Medulla oblongata (tissue), 1 donor: Measurements from ENCODE around the gene MPIG6B.
"Not testable (repeated sequence)": the region's sequence is repeated elsewhere in the genome, so short reads cannot be mapped to it uniquely, and the experiment has no call there.

Experiments used
- DNase-seq: peaks from one replicate; pipeline ENCODE4 v3.0.0-alpha.2; 2015; ENCODE audit errors: extremely low spot score

The MPIG6B gene

DNA sequence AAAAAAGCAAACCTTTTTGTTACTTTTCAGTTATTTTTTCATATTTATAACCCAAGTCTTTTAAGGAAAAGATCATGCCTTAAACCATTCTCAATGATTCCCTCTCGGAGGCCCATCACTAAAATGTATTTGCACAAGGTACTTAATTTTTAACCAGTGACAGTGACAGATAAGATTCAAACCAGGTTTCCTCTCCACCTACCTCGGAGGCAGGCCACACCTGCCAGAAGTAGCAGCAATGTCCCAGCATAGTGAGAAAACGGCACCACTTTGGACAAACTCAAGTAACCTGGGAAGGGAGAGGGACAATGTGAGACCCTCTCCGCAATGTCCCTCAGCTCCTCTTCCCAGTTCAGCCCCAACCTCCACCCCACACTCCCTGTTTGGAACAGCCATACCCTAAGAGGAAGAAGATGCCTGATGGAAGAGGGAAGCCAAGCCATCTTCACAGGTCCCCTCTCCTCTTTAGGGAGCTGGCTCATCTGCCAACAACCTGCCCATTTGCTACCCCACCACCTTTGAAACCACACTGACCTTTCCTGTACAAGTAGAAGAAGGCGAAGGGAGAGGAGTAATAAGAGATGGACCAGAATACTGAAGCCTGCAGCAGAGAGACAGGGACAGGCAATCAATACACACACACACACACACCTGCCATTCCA is 22.3 kb upstream of the MPIG6B start:
- no peak for DNase-seq

DNA sequence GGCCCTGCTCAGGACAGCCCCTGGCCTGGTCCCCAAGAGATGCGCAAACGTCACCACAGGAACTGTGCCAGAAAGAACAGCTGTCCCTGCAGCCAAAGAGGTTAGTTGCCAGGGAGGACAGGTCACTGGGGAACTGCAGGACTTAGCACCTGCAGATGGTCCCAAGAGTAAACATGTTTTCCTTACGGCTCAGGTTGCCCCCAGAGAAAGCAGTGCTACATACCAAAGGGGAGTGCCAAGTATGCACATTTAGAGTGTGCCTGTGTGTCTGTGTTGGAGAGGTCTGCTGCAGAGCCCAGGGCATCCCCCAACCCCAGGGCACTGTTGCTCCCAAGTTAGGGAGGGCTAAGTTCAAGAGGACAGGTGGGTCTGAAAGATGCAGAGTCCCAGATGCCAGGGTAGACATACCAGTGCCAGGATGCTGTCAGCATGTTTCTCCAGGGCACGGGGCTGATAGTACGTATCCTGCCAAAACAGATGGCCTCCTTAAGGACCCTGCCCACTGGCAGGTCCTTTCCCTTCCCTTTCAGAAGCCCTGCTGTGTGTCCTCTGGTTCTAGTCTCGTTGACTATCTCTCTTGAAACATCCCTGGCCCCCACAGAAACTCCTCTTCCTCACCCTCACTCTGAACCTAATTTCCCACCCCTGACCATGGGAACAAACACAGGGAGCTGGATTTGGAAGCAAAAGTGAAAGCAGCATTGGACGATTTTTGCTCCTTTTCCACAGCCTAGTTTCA is 21.3 kb upstream of the MPIG6B start:
- DNase-seq = peak; percentile 27

GRCh38 chr6:31702405-31702818 is 20.8 kb upstream of the MPIG6B start:
- DNase-seq = no peak

GRCh38 chr6:31702819-31703716 is 20.1 kb upstream of the MPIG6B start, which contains the start of gene ABHD16A:
Gene ABHD16A, minus strand, starts transcription at chr6:31703324. Its CDS starts 43 bp downstream, at chr6:31703281.
- DNase-seq = peak; percentile 99

DNA sequence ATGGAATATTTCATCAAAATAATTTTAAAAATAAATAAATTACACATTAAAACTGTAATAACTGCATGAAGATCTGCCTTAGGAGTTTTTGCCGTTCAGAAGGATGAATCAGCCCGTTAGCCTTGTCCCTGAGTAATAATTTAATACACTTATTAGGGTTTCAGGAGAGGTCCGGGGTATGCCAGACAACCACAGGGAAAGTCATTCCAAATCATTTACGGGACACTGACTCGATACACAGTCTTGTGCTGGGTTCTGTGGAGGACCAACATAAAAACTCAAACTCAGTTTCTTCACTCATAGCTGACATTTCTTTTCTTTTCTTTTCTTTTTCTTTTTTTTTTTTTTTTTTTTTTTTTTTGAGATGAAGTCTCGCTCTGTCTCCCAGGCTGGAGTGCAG is 17.2 kb upstream of the MPIG6B start:
- DNase-seq = no peak

- DNase-seq = no peak
Observed at GRCh38 chr6:31706599-31706998, 16.6 kb upstream of the MPIG6B start, which contains the start of gene LY6G6F. Gene LY6G6F, plus strand, starts transcription at chr6:31706866. Its CDS starts 41 bp downstream, at chr6:31706907.

DNA sequence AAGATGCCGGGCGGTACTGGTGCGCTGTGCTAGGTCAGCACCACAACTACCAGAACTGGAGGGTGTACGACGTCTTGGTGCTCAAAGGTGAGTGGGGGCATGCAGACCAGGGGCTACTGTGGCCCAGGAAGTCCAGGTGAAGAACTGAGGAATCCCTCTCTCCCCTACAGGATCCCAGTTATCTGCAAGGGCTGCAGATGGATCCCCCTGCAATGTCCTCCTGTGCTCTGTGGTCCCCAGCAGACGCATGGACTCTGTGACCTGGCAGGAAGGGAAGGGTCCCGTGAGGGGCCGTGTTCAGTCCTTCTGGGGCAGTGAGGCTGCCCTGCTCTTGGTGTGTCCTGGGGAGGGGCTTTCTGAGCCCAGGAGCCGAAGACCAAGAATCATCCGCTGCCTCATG is 15.5 kb upstream of the MPIG6B start:
- no peak for DNase-seq

GRCh38 chr6:31708224-31708623 is 14.9 kb upstream of the MPIG6B start:
- DNase-seq = no peak

DNA sequence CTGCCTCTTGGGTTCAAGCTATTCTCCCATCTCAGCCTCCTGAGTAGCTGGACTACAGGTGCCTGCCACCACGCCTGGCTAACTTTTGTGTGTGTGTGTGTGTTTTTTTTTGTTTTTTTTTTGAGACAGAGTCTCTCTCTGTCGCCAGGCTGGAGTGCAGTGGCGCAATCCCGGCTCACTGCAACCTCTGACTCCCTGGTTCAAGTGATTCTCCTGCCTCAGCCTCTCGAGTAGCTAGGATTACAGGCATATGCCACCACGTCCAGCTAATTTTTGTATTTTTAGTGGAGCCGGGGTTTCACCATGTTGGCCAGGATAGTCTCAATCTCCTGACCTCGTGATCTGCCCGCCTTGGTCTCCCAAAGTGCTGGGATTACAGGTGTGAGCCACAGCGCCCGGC is 14.0 kb upstream of the MPIG6B start:
- DNase-seq = not testable (repeated sequence)

GRCh38 chr6:31710523-31711219 is 12.5 kb upstream of the MPIG6B start:
- no peak for DNase-seq

- DNase-seq = no peak
Observed at GRCh38 chr6:31711233-31711632, 11.9 kb upstream of the MPIG6B start.

GRCh38 chr6:31712296-31712695 is 10.9 kb upstream of the MPIG6B start:
- DNase-seq = no peak

- DNase-seq = no peak
Observed at GRCh38 chr6:31713465-31713864, 9.7 kb upstream of the MPIG6B start.

- DNase-seq = no peak
Observed at GRCh38 chr6:31713991-31714684, 9.0 kb upstream of the MPIG6B start.

- no peak for DNase-seq
Observed at GRCh38 chr6:31715022-31715958, 7.9 kb upstream of the MPIG6B start, which contains the start of gene LY6G6D. Gene LY6G6D, plus strand, starts transcription at chr6:31715348. Its CDS starts 8 bp downstream, at chr6:31715356.

GRCh38 chr6:31717499-31718222 is 5.5 kb upstream of the MPIG6B start:
- no peak for DNase-seq

DNA sequence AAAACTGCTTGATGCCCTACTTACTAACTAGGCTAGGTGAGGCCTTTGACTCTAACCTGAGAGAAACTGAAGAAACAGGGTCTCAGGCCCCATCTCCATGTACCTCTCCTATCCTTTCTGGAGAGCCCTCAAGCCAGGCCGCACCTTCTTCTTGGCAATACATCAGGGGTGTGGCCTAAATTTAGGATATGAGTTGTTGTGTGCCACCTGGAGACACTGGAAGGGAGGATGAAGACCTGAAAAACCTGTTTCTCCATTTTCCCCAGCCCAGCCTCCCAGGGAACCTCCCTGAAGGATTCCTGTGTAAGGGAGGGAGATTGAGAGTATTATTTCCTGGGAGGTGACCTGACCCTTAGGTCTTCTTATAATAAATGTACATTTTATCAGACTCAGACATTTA is 4.9 kb upstream of the MPIG6B start:
- DNase-seq = no peak

- no peak for DNase-seq
Observed at GRCh38 chr6:31719001-31719400, 4.2 kb upstream of the MPIG6B start.

- no peak for DNase-seq
Observed at GRCh38 chr6:31720196-31720770, 2.9 kb upstream of the MPIG6B start.
